K562 (cell line): Measurements from ENCODE around the gene GAL3ST2. TPM values are rescaled to one million over a fixed set of nuclear protein-coding genes. Genes with fewer than 3 reads are reported as not detected.

Experiments
- CCNT2 ChIP-seq: IDR thresholded peaks from 2 replicates; pipeline ENCODE4 v1.6.1; 2011; ENCODE audit warnings: borderline replicate concordance, low read depth, mild to moderate bottlenecking, moderate library complexity, mixed read lengths, low read length; ENCODE audit not compliant: insufficient read length; ENCODE audit errors: extremely low read depth
- CREB3L1 ChIP-seq: fragments of 450-650 bp; IDR thresholded peaks from 2 replicates; pipeline ENCODE4 v1.6.1; 2014; ENCODE audit warnings: low read depth, mild to moderate bottlenecking, moderate library complexity, borderline replicate concordance
- CTCFL ChIP-seq: IDR thresholded peaks from 2 replicates; pipeline ENCODE4 v1.6.1; 2011; ENCODE audit warnings: borderline replicate concordance, low read depth, mild to moderate bottlenecking, moderate library complexity, low read length; ENCODE audit not compliant: insufficient read depth, poor library complexity, severe bottlenecking
- E2F6 ChIP-seq, 2 experiments: IDR thresholded peaks; 2 replicates each; pipeline ENCODE4 v1.6.1; 2011; ENCODE audit warnings: borderline replicate concordance in 1 of 2, control low read depth in 1 of 2, low read depth in 1 of 2, low read length in 1 of 2, mild to moderate bottlenecking in 1 of 2, mixed read lengths in 1 of 2, moderate library complexity in 1 of 2; ENCODE audit not compliant: insufficient read depth in 1 of 2, insufficient read length in 1 of 2, poor library complexity in 1 of 2, severe bottlenecking in 1 of 2; ENCODE audit errors: extremely low read depth in 1 of 2
- HMGN3 ChIP-seq: IDR thresholded peaks from 2 replicates; pipeline ENCODE4 v1.6.1; 2011; ENCODE audit warnings: borderline replicate concordance, low read depth, mild to moderate bottlenecking, mixed read lengths, low read length; ENCODE audit not compliant: insufficient read length; ENCODE audit errors: extremely low read depth
- MYBL2 ChIP-seq, 2 experiments: fragments of 450-650 bp in 1 of 2; sonication (generic) in 1 of 2; formaldehyde crosslinking in 1 of 2; IDR thresholded peaks; 2 replicates each; pipeline versions ENCODE4 v1.6.1 to v1.8.1; 2017 to 2022; ENCODE audit warnings: borderline replicate concordance in 1 of 2, inconsistent platforms in 1 of 2, low read depth in 1 of 2, mild to moderate bottlenecking in 1 of 2, missing genetic modification reagents in 1 of 2, moderate library complexity in 1 of 2
- MYC ChIP-seq, 2 experiments: fragments of 250-450 bp in 1 of 2; sonication (Bioruptor Pico) in 1 of 2; IDR thresholded peaks; 2 replicates each; pipeline versions ENCODE4 v1.5.1 to v1.6.1; 2012 to 2021; ENCODE audit warnings: low read depth in 2 of 2, borderline replicate concordance in 1 of 2, improper control_type of control experiment in 1 of 2, low read length in 1 of 2, mild to moderate bottlenecking in 1 of 2, moderate library complexity in 1 of 2
- NFE2 ChIP-seq: IDR thresholded peaks from 2 replicates; pipeline ENCODE4 v1.6.1; 2014; ENCODE audit warnings: antibody characterized with exemption, low read depth
- RAD21 ChIP-seq, 2 experiments: fragments of 250-450 bp in 1 of 2; fragments of 450-650 bp in 1 of 2; sonication (Bioruptor Pico) in 1 of 2; formaldehyde crosslinking in 1 of 2; IDR thresholded peaks in 1 of 2; conservative IDR thresholded peaks in 1 of 2; 2 replicates each; pipeline versions ENCODE4 v1.4.0 to v1.8.0; 2020 to 2022; ENCODE audit warnings: mild to moderate bottlenecking in 2 of 2, moderate library complexity in 1 of 2
- RB1 ChIP-seq: fragments of 450-650 bp; IDR thresholded peaks from 2 replicates; pipeline ENCODE4 v1.6.1; 2017; ENCODE audit warnings: low read depth, mild to moderate bottlenecking
- SUPT5H ChIP-seq: fragments of 450-650 bp; IDR thresholded peaks from 2 replicates; pipeline ENCODE4 v1.6.1; 2016
- ZFX ChIP-seq: sonication (generic); formaldehyde crosslinking; IDR thresholded peaks from 2 replicates; pipeline ENCODE4 v1.8.0; 2022; ENCODE audit warnings: mild to moderate bottlenecking, missing genetic modification reagents, moderate library complexity
- ZNF316 ChIP-seq: fragments of 450-650 bp; IDR thresholded peaks from 2 replicates; pipeline ENCODE4 v1.6.1; 2016
- ZNF592 ChIP-seq: fragments of 450-650 bp; IDR thresholded peaks from 2 replicates; pipeline ENCODE4 v1.6.1; 2017; ENCODE audit warnings: antibody characterized with exemption, mild to moderate bottlenecking
- polyA plus RNA-seq, 8 experiments: library from polyadenylated mRNA; depleted of rRNA in 4 of 8; stranded (reverse) in 5 of 8; unstranded in 3 of 8; fragments of >200 nt; fragmentation: Nextera tagmentation in 2 of 8; fragmentation: Illumina TruSeq in 1 of 8; extraction: Ambion mirVana in 2 of 8; extraction: Trizol in 1 of 8; gene quantifications; 2 replicates each; pipeline versions ENCODE4 v1.2.1 to v1.2.3, GENCODE V29; 2011 to 2014; ENCODE audit warnings: inconsistent platforms in 1 of 8, missing spikeins in 1 of 8
- total RNA-seq, 7 experiments: library from RNA; depleted of rRNA in 6 of 7; stranded (reverse); fragments of >200 nt in 6 of 7; fragmentation: Illumina TruSeq in 2 of 7; extraction: Trizol in 2 of 7; gene quantifications; 2 replicates each; pipeline versions ENCODE4 v1.2.1 to v1.2.3, GENCODE V29; 2011 to 2021; ENCODE audit warnings: low replicate concordance in 1 of 7

GAL3ST2 gene
- total and polyA plus RNA-seq, 9 of the 15 experiments (the other 6 are each of a cell fraction or from before 2014, with no cell fraction given) = 0.42 TPM; not detected in 8

GRCh38 chr2:241844066-241844728, 67.6 kb downstream of the GAL3ST2 start (continued):
- TF ChIP-seq MYBL2 (IDR thresholded peaks at IDR 0.05; ENCODE audit: low read depth) = no peak
- no peak for TF ChIP-seq MYBL2 (CRISPR knock-in tag; IDR thresholded peaks at IDR 0.05; ENCODE audit: borderline replicate concordance)
- peak; percentile 56 for TF ChIP-seq CTCFL
- TF ChIP-seq MYC (IDR thresholded peaks at IDR 0.05; ENCODE audit: low read depth, low read length) = peak; percentile 49; the same call in 1 of the 2 replicates
- TF ChIP-seq MYC (CRISPR knock-in tag; IDR thresholded peaks at IDR 0.05; ENCODE audit: borderline replicate concordance, low read depth) = no peak
- peak; percentile 67 for TF ChIP-seq HMGN3
- TF ChIP-seq ZNF316 = 0 out of 2 replicates have a peak, but pooled peaks have one; percentile 19
- TF ChIP-seq RB1 = peak; percentile 85
- TF ChIP-seq RAD21 (CRISPR knock-in tag; conservative IDR thresholded peaks at IDR 0.05 in 1 of 2, IDR thresholded peaks at IDR 0.05 in 1 of 2) = peak in 1 of 2 experiments; percentile 24; a peak in 2 of 4 replicates
- TF ChIP-seq CREB3L1 = peak; percentile 23; the same call in 1 of the 2 replicates
- TF ChIP-seq CCNT2 = peak; percentile 95
- 0 out of 2 replicates have a peak, but pooled peaks have one; percentile 34 for TF ChIP-seq SUPT5H
- TF ChIP-seq NFE2 = peak; percentile 20; the same call in 1 of the 2 replicates
- TF ChIP-seq ZNF592 = peak; percentile 45; the same call in 1 of the 2 replicates
- TF ChIP-seq ZFX (CRISPR knock-in tag) = peak; percentile 83
- peak; percentile 73 to 92 for TF ChIP-seq E2F6 (IDR thresholded peaks at IDR 0.05; ENCODE audit: borderline replicate concordance in 1 of 2, extremely low read depth in 1 of 2, insufficient read depth in 1 of 2, insufficient read length in 1 of 2, low read depth in 1 of 2, low read length in 1 of 2, poor library complexity in 1 of 2, severe bottlenecking in 1 of 2)
